KMS-11 (cell line): ENCODE data around the gene PLXDC1.

Experiments
- H2AFZ ChIP-seq: fragments of 200-600 bp; sonication (generic); 2 replicates; pipeline ENCODE4 v1.6.1; 2016; ENCODE audit warnings: antibody characterized with exemption, mixed run types, low read depth
- H3K27ac ChIP-seq: fragments of 200-600 bp; sonication (generic); 2 replicates; pipeline ENCODE4 v1.6.1; 2016; ENCODE audit warnings: mild to moderate bottlenecking, mixed run types
- H3K27me3 ChIP-seq: fragments of 200-600 bp; sonication (generic); 2 replicates; pipeline ENCODE4 v1.6.1; 2017; ENCODE audit warnings: mild to moderate bottlenecking, low read depth, mixed run types, moderate library complexity; ENCODE audit not compliant: insufficient read depth
- H3K36me3 ChIP-seq: fragments of 200-600 bp; sonication (generic); 2 replicates; pipeline ENCODE4 v1.6.1; 2017; ENCODE audit warnings: mild to moderate bottlenecking, mixed run types; ENCODE audit not compliant: insufficient read depth
- H3K4me1 ChIP-seq: fragments of 200-600 bp; sonication (generic); 2 replicates; pipeline ENCODE4 v1.6.1; 2016; ENCODE audit warnings: mild to moderate bottlenecking, low read depth, mixed run types; ENCODE audit not compliant: poor library complexity, severe bottlenecking
- H3K4me2 ChIP-seq: fragments of 200-600 bp; sonication (generic); 2 replicates; pipeline ENCODE4 v1.7.0; 2016; ENCODE audit warnings: mild to moderate bottlenecking, mixed run types
- H3K4me3 ChIP-seq: fragments of 200-600 bp; sonication (generic); IDR thresholded peaks from 2 replicates; pipeline ENCODE4 v1.6.1; 2017; ENCODE audit warnings: low read depth, low read length, mixed read lengths; ENCODE audit not compliant: insufficient read depth
- H3K79me2 ChIP-seq: fragments of 200-600 bp; sonication (generic); 2 replicates; pipeline ENCODE4 v1.6.1; 2016; ENCODE audit warnings: low read depth, mixed run types; ENCODE audit not compliant: insufficient read depth
- H3K9ac ChIP-seq: fragments of 200-600 bp; sonication (generic); 2 replicates; pipeline ENCODE4 v1.6.1; 2016; ENCODE audit warnings: mild to moderate bottlenecking, mixed run types
- H4K20me1 ChIP-seq: fragments of 200-600 bp; sonication (generic); 2 replicates; pipeline ENCODE4 v1.6.1; 2016; ENCODE audit warnings: mild to moderate bottlenecking, mixed run types; ENCODE audit not compliant: insufficient read depth
- TF ChIP-seq, protein P1 (sequence below): fragments of 200-600 bp; sonication (generic); conservative IDR thresholded peaks from 2 replicates; pipeline ENCODE4 v1.6.1; 2017; ENCODE audit warnings: low read depth, mild to moderate bottlenecking, antibody characterized with exemption, low read length, moderate library complexity, mixed read lengths

The PLXDC1 gene

GRCh38 chr17:39118674-39119419 lies 32.6 kb downstream of the PLXDC1 start:
- no peaks in the 10 kb centered on the region for H4K20me1 ChIP-seq
- H3K36me3 ChIP-seq, result no peaks in the 10 kb centered on the region
- TF ChIP-seq, protein P1, sequence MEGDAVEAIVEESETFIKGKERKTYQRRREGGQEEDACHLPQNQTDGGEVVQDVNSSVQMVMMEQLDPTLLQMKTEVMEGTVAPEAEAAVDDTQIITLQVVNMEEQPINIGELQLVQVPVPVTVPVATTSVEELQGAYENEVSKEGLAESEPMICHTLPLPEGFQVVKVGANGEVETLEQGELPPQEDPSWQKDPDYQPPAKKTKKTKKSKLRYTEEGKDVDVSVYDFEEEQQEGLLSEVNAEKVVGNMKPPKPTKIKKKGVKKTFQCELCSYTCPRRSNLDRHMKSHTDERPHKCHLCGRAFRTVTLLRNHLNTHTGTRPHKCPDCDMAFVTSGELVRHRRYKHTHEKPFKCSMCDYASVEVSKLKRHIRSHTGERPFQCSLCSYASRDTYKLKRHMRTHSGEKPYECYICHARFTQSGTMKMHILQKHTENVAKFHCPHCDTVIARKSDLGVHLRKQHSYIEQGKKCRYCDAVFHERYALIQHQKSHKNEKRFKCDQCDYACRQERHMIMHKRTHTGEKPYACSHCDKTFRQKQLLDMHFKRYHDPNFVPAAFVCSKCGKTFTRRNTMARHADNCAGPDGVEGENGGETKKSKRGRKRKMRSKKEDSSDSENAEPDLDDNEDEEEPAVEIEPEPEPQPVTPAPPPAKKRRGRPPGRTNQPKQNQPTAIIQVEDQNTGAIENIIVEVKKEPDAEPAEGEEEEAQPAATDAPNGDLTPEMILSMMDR, result no peak
- H3K79me2 ChIP-seq, result no peaks in the 10 kb centered on the region
- peaks cover 6% of the 10 kb centered on the region for H3K4me1 ChIP-seq
- no peaks in the 10 kb centered on the region; the same call in 1 of the 2 replicates for H3K27me3 ChIP-seq
- no peak overlapping the region for H3K9ac ChIP-seq
- no peak overlapping the region for H2AFZ ChIP-seq
- no peak overlapping the region for H3K27ac ChIP-seq
- H3K4me3 ChIP-seq, result no peak overlapping the region
- H3K4me2 ChIP-seq, result no peak overlapping the region

DNA sequence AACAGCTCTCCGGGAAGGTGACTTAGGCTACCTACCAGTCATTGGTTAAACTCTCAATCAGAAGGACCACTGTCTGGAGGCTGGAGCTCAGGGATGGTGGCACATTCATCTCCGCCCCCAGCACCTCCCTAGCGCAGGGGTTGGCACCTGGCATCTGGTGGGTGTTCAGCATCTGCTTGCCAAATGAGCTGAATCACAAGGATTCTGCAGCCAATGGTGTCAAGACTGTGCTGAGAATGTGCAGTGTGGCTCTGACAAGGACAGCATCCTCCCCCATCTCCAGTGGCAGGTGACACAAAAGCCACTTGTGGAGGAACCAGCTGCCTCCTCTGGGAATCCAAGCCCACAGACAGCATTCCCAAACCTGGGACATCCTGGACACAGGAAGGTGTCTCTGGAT lies 35.2 kb downstream of the PLXDC1 start:
- TF ChIP-seq, protein P1, result no peak
- Histone ChIP-seq H3K79me2 (no peaks in the 10 kb centered on the region), H3K4me3 (no peak overlapping the region), H3K36me3 (no peaks in the 10 kb centered on the region), H4K20me1 (no peaks in the 10 kb centered on the region), H3K27ac (no peak overlapping the region), H2AFZ (no peak overlapping the region), H3K9ac (no peak overlapping the region), H3K27me3 (no peaks in the 10 kb centered on the region; the same call in 1 of the 2 replicates), H3K4me2 (no peak overlapping the region), H3K4me1 (peaks cover 6% of the 10 kb centered on the region)

GRCh38 chr17:39115135-39115534 lies 36.3 kb downstream of the PLXDC1 start:
- Histone ChIP-seq H3K4me2 (no peak overlapping the region), H3K79me2 (no peaks in the 10 kb centered on the region), H3K36me3 (no peaks in the 10 kb centered on the region), H3K4me1 (peaks cover 6% of the 10 kb centered on the region), H3K27ac (no peak overlapping the region), H3K9ac (no peak overlapping the region), H3K27me3 (peaks cover 7% of the 10 kb centered on the region; the same call in 1 of the 2 replicates), H2AFZ (no peak overlapping the region), H4K20me1 (no peaks in the 10 kb centered on the region), H3K4me3 (no peak overlapping the region)
- TF ChIP-seq, protein P1, result no peak

DNA sequence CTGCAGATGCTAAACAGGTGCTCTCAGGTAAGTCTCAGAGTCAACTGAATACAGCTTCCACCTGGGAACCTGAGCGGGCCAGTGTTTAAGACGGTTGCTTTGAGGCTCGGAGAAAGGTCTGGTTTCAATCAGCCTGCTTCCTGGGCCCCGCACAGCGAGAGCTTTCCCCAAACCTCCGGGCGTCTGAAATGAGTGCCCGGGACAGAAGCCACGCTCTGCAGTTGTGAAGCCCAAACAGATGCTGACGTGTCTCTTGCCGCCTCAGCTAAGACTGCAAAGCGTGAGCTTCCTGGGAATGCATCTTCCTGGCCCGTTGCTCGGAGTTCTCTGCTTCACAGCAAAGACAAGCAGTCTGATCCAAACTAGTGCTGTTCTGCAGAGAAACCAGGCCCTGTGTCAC lies 36.7 kb downstream of the PLXDC1 start:
- Histone ChIP-seq H3K27me3 (peaks cover 11% of the 10 kb centered on the region; the same call in 1 of the 2 replicates), H2AFZ (no peak overlapping the region), H3K4me1 (peaks cover 6% of the 10 kb centered on the region), H3K27ac (no peak overlapping the region), H3K9ac (no peak overlapping the region), H3K4me2 (no peak overlapping the region), H3K79me2 (no peaks in the 10 kb centered on the region), H3K36me3 (no peaks in the 10 kb centered on the region), H3K4me3 (no peak overlapping the region), H4K20me1 (no peaks in the 10 kb centered on the region)
- TF ChIP-seq, protein P1, result no peak
